Liver (tissue), 3 donors: ENCODE measurements around the gene CGRRF1.

Experiments used
- CTCF ChIP-seq: fragments of 150-350 bp; IDR thresholded peaks from 2 replicates; pipeline ENCODE4 v1.5.1; 2017; ENCODE audit warnings: improper control_type of control experiment, low read depth, low read length; ENCODE audit not compliant: missing input control
- TAF1 ChIP-seq: conservative IDR thresholded peaks from 2 replicates; pipeline ENCODE4 v1.6.1; 2016; ENCODE audit warnings: antibody characterized with exemption, mild to moderate bottlenecking
- donor health status: healthy.
- donor health status: healthy.

- TF ChIP-seq CTCF: no peak
- no peak for TF ChIP-seq TAF1
Measured at GRCh38 chr14:54502602-54503001, 7.1 kb upstream of the CGRRF1 start.
